ENCODE data around the gene ITPR1.

DNA sequence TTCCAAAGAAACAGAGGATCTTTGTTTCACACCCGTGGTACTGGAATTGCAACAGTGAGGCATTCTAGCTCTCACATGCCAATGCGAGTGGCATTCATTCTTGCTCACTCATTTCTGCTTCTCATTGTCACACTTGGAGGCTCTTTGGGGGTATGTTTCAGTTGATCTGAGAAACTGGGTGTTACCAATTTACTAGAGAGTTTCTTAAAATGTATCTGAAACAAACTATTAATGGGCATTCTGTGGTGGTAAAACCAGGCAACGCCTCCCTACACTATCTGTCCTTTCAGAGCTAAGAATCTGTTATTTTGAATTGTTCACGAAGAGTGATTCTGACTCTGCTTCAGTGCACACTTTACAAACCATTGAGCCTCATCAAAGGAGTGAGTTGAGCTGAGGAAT is 345.5 kb downstream of the ITPR1 start:
- TF ChIP-seq, protein P1, sequence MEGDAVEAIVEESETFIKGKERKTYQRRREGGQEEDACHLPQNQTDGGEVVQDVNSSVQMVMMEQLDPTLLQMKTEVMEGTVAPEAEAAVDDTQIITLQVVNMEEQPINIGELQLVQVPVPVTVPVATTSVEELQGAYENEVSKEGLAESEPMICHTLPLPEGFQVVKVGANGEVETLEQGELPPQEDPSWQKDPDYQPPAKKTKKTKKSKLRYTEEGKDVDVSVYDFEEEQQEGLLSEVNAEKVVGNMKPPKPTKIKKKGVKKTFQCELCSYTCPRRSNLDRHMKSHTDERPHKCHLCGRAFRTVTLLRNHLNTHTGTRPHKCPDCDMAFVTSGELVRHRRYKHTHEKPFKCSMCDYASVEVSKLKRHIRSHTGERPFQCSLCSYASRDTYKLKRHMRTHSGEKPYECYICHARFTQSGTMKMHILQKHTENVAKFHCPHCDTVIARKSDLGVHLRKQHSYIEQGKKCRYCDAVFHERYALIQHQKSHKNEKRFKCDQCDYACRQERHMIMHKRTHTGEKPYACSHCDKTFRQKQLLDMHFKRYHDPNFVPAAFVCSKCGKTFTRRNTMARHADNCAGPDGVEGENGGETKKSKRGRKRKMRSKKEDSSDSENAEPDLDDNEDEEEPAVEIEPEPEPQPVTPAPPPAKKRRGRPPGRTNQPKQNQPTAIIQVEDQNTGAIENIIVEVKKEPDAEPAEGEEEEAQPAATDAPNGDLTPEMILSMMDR (IDR thresholded peaks at IDR 0.05; ENCODE audit: low read length): no peak
- no peak for TF ChIP-seq EZH2 (IDR thresholded peaks at IDR 0.05; ENCODE audit: borderline replicate concordance, low read length)
